GM21526 (cell line): Measurements from ENCODE around the gene ULK4.
"Not testable (repeated sequence)": the region's sequence is repeated elsewhere in the genome, so short reads cannot be mapped to it uniquely, and the experiment has no call there.

Experiments used
- ATAC-seq: cut with Tn5 transposase; IDR thresholded peaks from one replicate; pipeline ENCODE4 v1.9.1; 2021; ENCODE audit warnings: moderate library complexity; ENCODE audit not compliant: unreplicated experiment, low FRiP score

The ULK4 gene

DNA sequence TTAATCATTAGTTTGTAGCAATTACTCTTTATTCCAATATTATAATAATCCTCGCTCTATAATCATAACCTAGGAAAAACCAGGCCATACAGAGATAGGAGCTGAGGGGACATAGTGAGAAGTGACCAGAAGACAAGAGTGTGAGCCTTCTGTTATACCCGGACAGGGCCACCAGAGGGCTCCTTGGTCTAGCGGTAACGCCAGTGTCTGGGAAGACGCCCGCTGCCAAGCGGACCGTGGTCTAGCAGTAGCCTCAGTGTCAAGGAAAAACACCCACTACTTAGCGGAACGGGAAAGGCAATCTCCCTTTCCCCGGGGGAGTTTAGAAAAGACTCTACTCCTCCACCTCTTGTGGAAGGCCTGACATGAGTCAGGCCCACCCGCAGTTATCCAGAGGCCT, 266.1 kb downstream of the ULK4 start:
- ATAC-seq: not testable (repeated sequence)

DNA sequence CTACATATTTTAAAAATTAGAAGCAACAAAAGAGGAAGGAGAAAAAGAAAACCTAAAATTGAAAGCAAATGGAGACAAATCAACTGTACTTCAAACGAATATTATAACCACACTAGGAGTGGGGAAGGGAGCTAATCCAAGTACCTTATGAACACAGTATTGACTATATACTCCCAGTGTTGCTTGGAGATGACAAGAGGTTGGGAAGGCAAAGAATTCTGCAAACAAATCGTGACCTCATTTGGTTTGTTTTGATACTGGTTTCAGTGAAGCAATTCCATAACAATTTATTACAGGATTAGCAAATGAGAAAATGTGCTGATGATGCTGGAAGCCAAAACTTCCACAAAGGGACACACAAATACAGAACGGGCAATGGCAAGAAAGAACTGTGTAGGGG, 268.1 kb downstream of the ULK4 start:
- no peak for ATAC-seq

GRCh38 chr3:41690766-41691563, 270.9 kb downstream of the ULK4 start:
- ATAC-seq: no peak

GRCh38 chr3:41688595-41689380, 273.1 kb downstream of the ULK4 start:
- ATAC-seq: no peak

- no peak for ATAC-seq
Observed at GRCh38 chr3:41684797-41685735, 276.8 kb downstream of the ULK4 start.

- no peak for ATAC-seq
Observed at GRCh38 chr3:41683666-41684350, 278.1 kb downstream of the ULK4 start.

DNA sequence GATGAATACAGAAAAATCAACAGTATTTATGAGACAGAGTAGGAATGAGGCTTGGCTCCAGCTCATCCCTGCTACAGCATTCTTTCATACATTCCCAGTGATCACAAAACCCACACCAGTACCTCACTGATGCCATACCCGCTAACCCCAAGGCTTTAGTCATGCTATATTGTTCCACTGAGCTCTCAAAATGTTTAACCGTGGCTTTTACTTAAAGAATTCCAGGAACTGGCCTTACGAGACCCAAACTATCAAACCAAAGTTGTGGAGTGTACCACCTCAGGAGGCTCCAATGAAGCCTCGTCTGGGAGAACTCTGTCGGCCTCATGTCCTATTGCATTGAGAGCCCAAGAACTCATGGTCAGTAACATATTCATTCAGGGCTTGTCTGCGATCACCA, 278.9 kb downstream of the ULK4 start:
- no peak for ATAC-seq

GRCh38 chr3:41682382-41682781, 279.5 kb downstream of the ULK4 start:
- no peak for ATAC-seq

GRCh38 chr3:41681479-41681878, 280.4 kb downstream of the ULK4 start:
- no peak for ATAC-seq

GRCh38 chr3:41679374-41679773, 282.5 kb downstream of the ULK4 start:
- ATAC-seq: no peak

DNA sequence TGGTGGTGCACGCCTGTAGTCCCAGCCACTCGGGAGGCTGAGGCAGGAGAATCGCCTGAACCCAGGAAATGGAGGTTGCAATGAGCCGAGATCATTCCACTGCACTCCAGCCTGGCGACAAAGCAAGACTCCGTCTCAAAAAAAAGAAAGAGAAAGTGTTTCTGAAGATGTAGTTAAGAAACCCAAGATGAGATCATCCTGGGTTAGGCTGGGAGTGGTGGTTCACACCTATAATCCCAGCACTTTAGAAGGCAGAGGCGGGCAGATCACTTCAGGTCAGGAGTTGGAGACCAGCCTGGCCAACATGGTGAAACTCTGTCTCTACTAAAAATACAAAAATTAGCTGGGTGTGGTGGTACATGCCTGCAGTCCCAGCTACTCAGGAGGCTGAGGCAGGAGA, 286.8 kb downstream of the ULK4 start:
- ATAC-seq: not testable (repeated sequence)

DNA sequence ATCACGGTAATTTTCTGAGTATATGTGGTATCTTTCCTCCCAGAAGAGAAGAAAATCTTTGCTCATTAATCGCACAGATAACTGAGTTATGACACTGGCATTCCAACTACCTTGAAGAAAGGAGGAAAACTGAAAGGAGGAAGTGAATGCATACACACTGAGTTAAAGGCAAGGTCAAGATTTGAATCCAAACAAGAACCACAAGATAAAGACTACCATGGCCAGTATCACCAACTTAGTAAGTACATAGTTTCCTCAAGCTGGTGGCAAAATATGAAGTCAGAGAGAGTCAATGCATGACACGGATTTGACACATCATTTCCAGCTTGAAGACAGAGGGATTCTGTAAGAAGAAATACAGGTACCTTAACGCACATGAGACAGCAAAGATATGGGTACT, 287.5 kb downstream of the ULK4 start:
- ATAC-seq: no peak

- no peak for ATAC-seq
Observed at GRCh38 chr3:41673650-41674049, 288.3 kb downstream of the ULK4 start.

DNA sequence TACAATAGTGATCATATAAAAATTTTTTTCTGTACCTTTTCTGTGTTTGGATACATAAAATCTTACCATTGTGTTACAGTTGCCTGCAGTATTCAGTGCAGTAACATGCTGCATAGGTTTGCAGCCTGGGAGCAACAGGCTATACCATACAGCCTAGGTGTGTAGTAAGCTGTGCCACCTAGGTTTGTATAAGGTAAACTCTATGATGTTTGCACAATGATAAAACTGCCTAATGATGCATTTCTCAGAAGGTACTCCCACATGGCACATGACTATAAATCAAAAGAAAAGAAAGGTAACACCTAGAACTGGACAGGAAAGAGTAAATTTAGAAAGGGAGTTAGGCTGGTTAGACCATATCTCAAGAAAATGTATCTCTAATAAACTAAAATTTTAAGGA, 293.5 kb downstream of the ULK4 start:
- ATAC-seq: no peak

DNA sequence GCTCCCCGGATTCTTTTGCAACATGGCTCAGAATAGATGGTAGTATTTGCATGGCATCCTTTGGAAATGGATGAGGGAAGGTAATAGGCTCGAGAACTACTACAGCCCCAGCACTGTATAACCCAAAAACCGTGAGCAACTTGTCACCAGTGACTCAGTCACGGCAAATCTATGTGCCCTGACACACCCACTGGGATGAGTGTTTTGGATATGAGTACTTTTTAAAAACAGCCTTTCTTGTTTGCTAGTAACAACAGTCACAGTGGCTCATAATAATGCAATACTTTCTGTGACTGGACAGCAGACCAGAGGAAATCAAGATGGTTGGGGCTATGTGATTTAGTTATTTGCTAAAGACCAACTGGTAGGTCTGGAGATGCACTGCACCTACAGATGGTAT, 299.6 kb downstream of the ULK4 start:
- no peak for ATAC-seq

DNA sequence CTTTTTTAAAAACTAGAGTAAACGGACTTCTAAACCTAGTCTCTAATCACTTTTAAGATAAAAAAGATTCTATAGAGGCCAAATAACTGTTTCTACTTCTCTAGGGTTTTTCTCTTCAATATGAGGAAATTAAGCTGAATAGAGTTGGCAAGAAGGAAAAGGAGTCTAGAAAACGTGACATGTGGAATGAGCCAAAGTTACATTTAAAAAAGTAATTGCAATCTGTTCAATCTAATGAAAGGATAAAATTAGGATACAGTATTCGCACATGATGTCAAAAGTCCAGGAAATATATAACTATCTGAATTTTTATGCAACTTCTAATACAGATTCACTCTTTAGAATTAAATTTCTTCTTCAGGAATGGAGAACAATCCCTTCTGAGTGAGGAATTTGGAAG, 300.1 kb downstream of the ULK4 start:
- no peak for ATAC-seq

DNA sequence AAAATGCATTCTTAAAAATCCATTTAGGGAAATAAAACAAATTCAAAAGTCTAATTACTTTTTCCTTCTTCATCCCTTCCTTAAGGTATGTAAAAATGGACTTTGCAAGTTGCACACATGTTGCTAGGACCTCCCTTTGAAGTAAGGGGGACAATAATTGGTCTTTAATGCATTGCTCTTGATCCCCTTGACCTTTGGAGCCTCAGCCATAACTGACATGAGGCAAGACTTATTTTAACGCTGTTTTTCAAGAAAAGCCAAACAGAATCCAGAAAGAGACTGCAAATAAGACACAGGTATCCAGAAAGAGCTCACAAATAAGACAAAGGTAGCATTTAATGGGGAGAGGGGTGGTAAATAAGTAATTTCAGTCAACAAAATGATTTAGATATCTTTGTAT, 301.4 kb downstream of the ULK4 start:
- ATAC-seq: no peak

- ATAC-seq: no peak
Observed at GRCh38 chr3:41653571-41654239, 308.2 kb downstream of the ULK4 start.

- no peak for ATAC-seq
Observed at GRCh38 chr3:41652931-41653330, 309.0 kb downstream of the ULK4 start.

DNA sequence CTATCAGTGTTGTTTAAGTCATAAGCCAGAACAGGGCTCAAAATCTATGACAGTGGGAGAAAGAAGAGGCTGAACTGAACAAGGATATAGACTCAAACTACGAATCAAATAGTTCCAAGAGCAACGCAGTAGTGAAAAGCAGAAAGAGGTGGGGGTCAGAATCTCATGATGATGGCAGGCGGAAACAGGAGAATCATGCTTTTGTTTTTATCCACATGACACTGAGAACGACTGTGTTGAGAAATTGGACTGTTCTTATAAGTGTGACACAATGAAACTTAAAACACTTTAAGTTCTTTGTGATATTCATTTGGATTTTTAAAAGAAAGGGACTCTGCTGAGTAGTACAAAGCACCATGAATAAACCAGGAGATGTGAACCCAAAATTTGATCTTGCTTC, 309.4 kb downstream of the ULK4 start:
- ATAC-seq: no peak
